ENCODE measurements around the gene DCAF15. TPM values are rescaled to one million over a fixed set of nuclear protein-coding genes. Genes with fewer than 3 reads are reported as not detected.

DCAF15 gene
- total RNA-seq, 2 donors from 2014 or later = 88.2 to 95.8 TPM

DNA sequence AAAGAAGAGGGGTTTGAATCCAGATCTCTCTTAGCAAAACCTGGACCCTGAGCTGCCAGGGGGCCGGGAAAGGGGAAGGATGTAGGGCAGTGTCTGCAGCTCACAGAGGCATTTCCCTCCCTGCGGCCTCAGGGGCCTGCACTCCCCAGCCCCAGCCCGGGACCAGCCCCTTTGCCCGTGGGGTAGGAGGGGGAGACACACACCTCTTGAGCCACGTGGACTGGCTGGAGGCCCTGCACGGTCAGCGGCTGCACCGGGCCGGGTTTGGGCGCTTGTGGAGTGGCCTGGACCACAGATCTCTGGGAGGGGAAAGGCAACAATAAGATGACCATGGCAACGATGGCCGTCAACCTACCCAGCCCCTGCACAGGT is 26.9 kb downstream of the DCAF15 start:
- DNase-seq = no peak

DNA sequence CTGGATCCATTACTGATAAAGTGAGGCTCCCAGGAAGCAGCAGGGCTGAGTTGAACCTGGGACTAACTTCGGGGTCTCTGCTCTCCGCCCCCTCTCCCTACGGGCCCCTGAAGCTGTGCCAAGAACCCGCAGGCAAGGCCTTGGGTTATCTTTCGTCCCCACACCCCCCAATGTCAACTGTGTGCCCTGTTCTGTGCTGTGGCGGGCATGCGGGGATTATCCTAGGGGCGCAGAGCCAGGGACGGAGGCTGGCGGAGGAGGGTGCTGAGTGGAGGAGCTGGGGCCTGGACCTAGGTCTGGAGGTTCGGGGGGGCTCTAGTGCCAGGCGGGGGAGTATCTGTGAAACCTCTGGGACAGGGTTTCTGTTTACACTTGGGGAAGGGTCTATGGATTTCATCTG is 27.4 kb downstream of the DCAF15 start:
- DNase-seq (no peak), ATAC-seq (no peak)
- H3K9me3 ChIP-seq (ENCODE audit: control insufficient read depth, low read length, poor library complexity, severe bottlenecking) = no peaks in the 10 kb centered on the region
- Mint-ChIP-seq H3K36me3 (ENCODE audit: low read depth) (no peaks in the 10 kb centered on the region), H3K27me3 (no peaks in the 10 kb centered on the region), H3K27ac (no peak overlapping the region), H3K4me1 (peaks cover 23% of the 10 kb centered on the region), H3K4me3 (peak overlapping the region; percentile 28)

More for the DNA sequence above, 26.9 kb downstream of the DCAF15 start:
- no peaks in the 10 kb centered on the region for H3K9me3 ChIP-seq (ENCODE audit: control insufficient read depth, low read length, poor library complexity, severe bottlenecking)
- H3K4me1 Mint-ChIP-seq = peaks cover 25% of the 10 kb centered on the region
- no peaks in the 10 kb centered on the region for H3K36me3 Mint-ChIP-seq (ENCODE audit: low read depth)
- H3K27ac Mint-ChIP-seq = no peak overlapping the region
- no peak overlapping the region for H3K4me3 Mint-ChIP-seq
- H3K27me3 Mint-ChIP-seq = no peaks in the 10 kb centered on the region
- ATAC-seq = no peak

- no peak for DNase-seq
- no peak overlapping the region for H3K27ac Mint-ChIP-seq
- H3K4me3 Mint-ChIP-seq = no peak overlapping the region
- H3K36me3 Mint-ChIP-seq (ENCODE audit: low read depth) = no peaks in the 10 kb centered on the region
- H3K4me1 Mint-ChIP-seq = peaks cover 28% of the 10 kb centered on the region
- H3K9me3 ChIP-seq (ENCODE audit: control insufficient read depth, low read length, poor library complexity, severe bottlenecking) = no peaks in the 10 kb centered on the region
- H3K27me3 Mint-ChIP-seq = no peaks in the 10 kb centered on the region
- no peak for ATAC-seq
Measured at GRCh38 chr19:13980340-13980739, 28.0 kb downstream of the DCAF15 start.

- Mint-ChIP-seq H3K36me3 (ENCODE audit: low read depth) (no peaks in the 10 kb centered on the region), H3K27me3 (no peaks in the 10 kb centered on the region), H3K27ac (peak overlapping the region; percentile 47), H3K4me1 (peaks cover 28% of the 10 kb centered on the region), H3K4me3 (no peak overlapping the region)
- ATAC-seq = no peak
- H3K9me3 ChIP-seq (ENCODE audit: control insufficient read depth, low read length, poor library complexity, severe bottlenecking) = no peaks in the 10 kb centered on the region
- DNase-seq = no peak
Measured at GRCh38 chr19:13981021-13981420, 28.7 kb downstream of the DCAF15 start.

DNA sequence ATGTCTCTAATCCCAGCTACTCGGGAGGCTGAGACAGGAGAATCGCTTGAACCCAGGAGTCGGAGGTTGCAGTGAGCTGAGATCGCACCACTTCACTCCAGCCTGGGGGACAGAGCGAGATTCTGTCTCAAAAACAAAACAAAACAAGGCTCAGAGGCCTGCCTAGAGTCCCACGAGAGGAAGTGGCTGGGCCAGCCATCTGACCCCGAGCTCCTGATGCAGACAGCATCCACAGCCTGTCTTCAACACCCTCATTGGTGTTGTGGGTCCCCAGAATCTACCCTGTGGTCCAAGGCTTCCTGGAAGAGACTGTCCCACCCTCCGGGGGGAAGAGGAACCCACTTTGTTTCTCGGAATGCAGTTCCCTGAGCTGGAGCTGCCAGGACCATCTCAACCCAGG is 29.2 kb downstream of the DCAF15 start:
- H3K4me1 Mint-ChIP-seq = peaks cover 24% of the 10 kb centered on the region

GRCh38 chr19:13981988-13982501 is 29.7 kb downstream of the DCAF15 start:
- DNase-seq = no peak
- no peaks in the 10 kb centered on the region for H3K9me3 ChIP-seq (ENCODE audit: control insufficient read depth, low read length, poor library complexity, severe bottlenecking)
- Mint-ChIP-seq H3K27ac (no peak overlapping the region), H3K4me3 (no peak overlapping the region), H3K27me3 (no peaks in the 10 kb centered on the region), H3K36me3 (ENCODE audit: low read depth) (no peaks in the 10 kb centered on the region), H3K4me1 (peaks cover 25% of the 10 kb centered on the region)
- no peak for ATAC-seq

More for the DNA sequence above, 29.2 kb downstream of the DCAF15 start:
- H3K4me3 Mint-ChIP-seq = no peak overlapping the region
- H3K36me3 Mint-ChIP-seq (ENCODE audit: low read depth) = no peaks in the 10 kb centered on the region
- ATAC-seq = no peak
- no peak for DNase-seq
- H3K27ac Mint-ChIP-seq = peak overlapping the region; percentile 47
- no peaks in the 10 kb centered on the region for H3K9me3 ChIP-seq (ENCODE audit: control insufficient read depth, low read length, poor library complexity, severe bottlenecking)
- no peaks in the 10 kb centered on the region for H3K27me3 Mint-ChIP-seq

GRCh38 chr19:13982773-13983172 is 30.5 kb downstream of the DCAF15 start:
- ATAC-seq (no peak), DNase-seq (no peak)
- H3K4me3 Mint-ChIP-seq = no peak overlapping the region
- H3K27ac Mint-ChIP-seq = peak overlapping the region; percentile 77
- no peaks in the 10 kb centered on the region for H3K9me3 ChIP-seq (ENCODE audit: control insufficient read depth, low read length, poor library complexity, severe bottlenecking)
- H3K4me1 Mint-ChIP-seq = peaks cover 30% of the 10 kb centered on the region
- no peaks in the 10 kb centered on the region for H3K36me3 Mint-ChIP-seq (ENCODE audit: low read depth)
- H3K27me3 Mint-ChIP-seq = no peaks in the 10 kb centered on the region

DNA sequence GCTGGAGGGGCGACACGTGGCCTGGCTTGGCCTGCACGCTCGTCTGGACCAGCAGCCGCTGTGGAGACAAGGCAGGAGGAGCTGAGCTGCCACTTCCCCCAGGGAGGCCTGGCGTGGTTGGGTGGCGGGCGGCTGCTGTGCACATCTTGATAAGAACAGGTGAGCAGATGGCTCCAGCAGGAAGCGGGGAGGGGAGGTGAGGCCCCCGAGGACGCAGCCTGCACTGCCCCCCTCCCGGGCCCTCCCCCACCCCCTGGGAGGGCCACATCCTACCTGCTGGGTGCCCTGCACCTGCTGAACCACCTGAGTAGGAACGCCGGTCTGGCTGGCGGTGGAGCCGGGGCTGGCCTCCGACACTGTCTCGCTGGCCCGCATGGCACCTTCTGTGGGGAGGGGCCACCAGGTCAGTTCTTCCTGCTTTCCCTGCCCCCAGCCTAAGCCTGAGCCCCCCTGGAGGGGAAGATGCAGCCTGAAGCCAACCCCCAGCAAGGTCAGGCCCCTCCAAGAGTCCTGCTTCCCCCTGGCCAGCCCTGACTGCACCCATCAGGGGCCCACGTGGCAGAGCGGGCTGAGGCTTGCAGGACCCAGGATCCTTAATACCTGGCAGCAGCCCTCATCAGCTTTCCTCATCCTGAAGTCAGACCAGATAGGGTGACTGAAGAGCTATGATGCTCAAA is 31.0 kb downstream of the DCAF15 start:
- H3K4me1 Mint-ChIP-seq = peaks cover 33% of the 10 kb centered on the region
- ATAC-seq (no peak), DNase-seq (peak in 2 of 3 donors; percentile 24 to 28)
- H3K9me3 ChIP-seq (ENCODE audit: control insufficient read depth, low read length, poor library complexity, severe bottlenecking) = no peaks in the 10 kb centered on the region
- no peaks in the 10 kb centered on the region for H3K36me3 Mint-ChIP-seq (ENCODE audit: low read depth)
- no peaks in the 10 kb centered on the region for H3K27me3 Mint-ChIP-seq
- H3K27ac Mint-ChIP-seq = peak overlapping the region; percentile 77
- H3K4me3 Mint-ChIP-seq = peak overlapping the region; percentile 57

DNA sequence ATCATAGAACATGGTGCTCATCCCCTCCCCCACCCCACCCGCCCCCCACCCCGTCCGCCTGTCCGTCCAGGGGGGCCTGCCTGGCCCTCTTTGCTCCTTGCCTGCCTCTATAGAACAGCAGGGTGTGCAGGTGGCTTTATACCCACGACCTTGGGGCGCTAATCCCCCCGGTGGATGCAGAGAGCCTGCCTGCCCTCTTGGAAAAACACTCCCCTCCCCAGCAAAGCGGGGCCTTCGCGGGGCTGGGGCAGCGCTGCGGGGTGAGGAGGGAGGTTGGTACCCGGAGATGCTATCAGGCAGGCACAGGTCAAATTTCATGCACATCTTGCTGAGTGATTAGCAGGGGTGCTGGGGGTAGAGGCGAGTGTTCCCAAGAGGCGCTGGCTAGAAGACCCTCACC is 31.9 kb downstream of the DCAF15 start:
- Mint-ChIP-seq H3K27ac (peak overlapping the region; percentile 97), H3K27me3 (no peaks in the 10 kb centered on the region), H3K36me3 (ENCODE audit: low read depth) (no peaks in the 10 kb centered on the region), H3K4me3 (peak overlapping the region; percentile 31), H3K4me1 (peaks cover 40% of the 10 kb centered on the region)
- DNase-seq (no peak), ATAC-seq (no peak)
- no peaks in the 10 kb centered on the region for H3K9me3 ChIP-seq (ENCODE audit: control insufficient read depth, low read length, poor library complexity, severe bottlenecking)

GRCh38 chr19:13984875-13985741 is 32.8 kb downstream of the DCAF15 start:
- peak in 1 of 3 donors; percentile 35 for DNase-seq

GRCh38 chr19:13985771-13986347 is 33.5 kb downstream of the DCAF15 start:
- H3K36me3 Mint-ChIP-seq (ENCODE audit: low read depth) = peaks cover 3% of the 10 kb centered on the region

More at GRCh38 chr19:13984875-13985741, 32.8 kb downstream of the DCAF15 start:
- Mint-ChIP-seq H3K36me3 (ENCODE audit: low read depth) (peaks cover 2% of the 10 kb centered on the region), H3K27ac (peak overlapping the region; percentile 97), H3K4me1 (peaks cover 47% of the 10 kb centered on the region), H3K4me3 (peak overlapping the region; percentile 81), H3K27me3 (no peaks in the 10 kb centered on the region)
- no peaks in the 10 kb centered on the region for H3K9me3 ChIP-seq (ENCODE audit: control insufficient read depth, low read length, poor library complexity, severe bottlenecking)
- ATAC-seq = no peak

GRCh38 chr19:13986348-13986904 is 34.1 kb downstream of the DCAF15 start:
- Mint-ChIP-seq H3K4me1 (peaks cover 55% of the 10 kb centered on the region), H3K27me3 (no peaks in the 10 kb centered on the region), H3K36me3 (ENCODE audit: low read depth) (peaks cover 6% of the 10 kb centered on the region), H3K4me3 (peak overlapping the region; percentile 83), H3K27ac (peak overlapping the region; percentile 97)
- H3K9me3 ChIP-seq (ENCODE audit: control insufficient read depth, low read length, poor library complexity, severe bottlenecking) = no peaks in the 10 kb centered on the region
- ATAC-seq (peak; percentile 91), DNase-seq (peak; percentile 96 to 98 (median 97))

More at GRCh38 chr19:13985771-13986347, 33.5 kb downstream of the DCAF15 start:
- Mint-ChIP-seq H3K27me3 (no peaks in the 10 kb centered on the region), H3K4me1 (peaks cover 51% of the 10 kb centered on the region), H3K27ac (peak overlapping the region; percentile 97), H3K4me3 (peak overlapping the region; percentile 83)
- ATAC-seq (peak; percentile 23), DNase-seq (no peak)
- no peaks in the 10 kb centered on the region for H3K9me3 ChIP-seq (ENCODE audit: control insufficient read depth, low read length, poor library complexity, severe bottlenecking)
